LoVo (cell line): ENCODE data around the gene KIAA0408.
"Not testable (repeated sequence)": the region's sequence is repeated elsewhere in the genome, so short reads cannot be mapped to it uniquely, and the experiment has no call there.

Experiments
- DNase-seq: peaks from one replicate; pipeline ENCODE4 v3.0.0-alpha.2; 2016; ENCODE audit warnings: low spot score

Gene KIAA0408

GRCh38 chr6:127463056-127463455 lies 3.9 kb upstream of the KIAA0408 start:
- no peak for DNase-seq

- DNase-seq: no peak
These were observed 3.2 kb upstream of the KIAA0408 start for GRCh38 chr6:127462376-127462775.

GRCh38 chr6:127460465-127460864 lies 1.3 kb upstream of the KIAA0408 start:
- DNase-seq: no peak

- no peak for DNase-seq
These were observed 372 bp downstream of the KIAA0408 start for GRCh38 chr6:127458817-127459216.

GRCh38 chr6:127458222-127458621 lies 967 bp downstream of the KIAA0408 start:
- no peak for DNase-seq

GRCh38 chr6:127457456-127458064 lies 1.6 kb downstream of the KIAA0408 start:
- no peak for DNase-seq

- no peak for DNase-seq
These were observed 2.7 kb downstream of the KIAA0408 start for GRCh38 chr6:127456465-127456864.

GRCh38 chr6:127453845-127454619 lies 5.2 kb downstream of the KIAA0408 start:
- no peak for DNase-seq

GRCh38 chr6:127452803-127453202 lies 6.4 kb downstream of the KIAA0408 start:
- DNase-seq: no peak

- DNase-seq: no peak
These were observed 7.8 kb downstream of the KIAA0408 start for GRCh38 chr6:127451388-127451787.

GRCh38 chr6:127447780-127448179 lies 11.4 kb downstream of the KIAA0408 start:
- no peak for DNase-seq

- DNase-seq: no peak
These were observed 12.8 kb downstream of the KIAA0408 start for GRCh38 chr6:127446356-127446755.

GRCh38 chr6:127441881-127442280 lies 17.3 kb downstream of the KIAA0408 start:
- no peak for DNase-seq

GRCh38 chr6:127439718-127440117 lies 19.5 kb downstream of the KIAA0408 start:
- no peak for DNase-seq

- no peak for DNase-seq
These were observed 22.5 kb downstream of the KIAA0408 start for GRCh38 chr6:127436578-127437110.

GRCh38 chr6:127435626-127436220 lies 23.5 kb downstream of the KIAA0408 start:
- no peak for DNase-seq

- no peak for DNase-seq
These were observed 24.5 kb downstream of the KIAA0408 start for GRCh38 chr6:127434651-127435050.

- DNase-seq: not testable (repeated sequence)
These were observed 30.6 kb downstream of the KIAA0408 start for GRCh38 chr6:127428562-127428961.

GRCh38 chr6:127423921-127424320 lies 35.3 kb downstream of the KIAA0408 start:
- DNase-seq: no peak

GRCh38 chr6:127421164-127421563 lies 38.0 kb downstream of the KIAA0408 start:
- DNase-seq: not testable (repeated sequence)

- DNase-seq: peak; percentile 77
These were observed 38.6 kb downstream of the KIAA0408 start for GRCh38 chr6:127420556-127420955.

GRCh38 chr6:127415096-127415495 lies 44.1 kb downstream of the KIAA0408 start:
- no peak for DNase-seq

GRCh38 chr6:127413123-127413522 lies 46.1 kb downstream of the KIAA0408 start:
- DNase-seq: not testable (repeated sequence)
